HG02798 (cell line): ENCODE measurements around the gene BCL11B.

Source experiments
- ATAC-seq: cut with Tn5 transposase; IDR thresholded peaks from one replicate; pipeline ENCODE4 v1.9.1; 2021; ENCODE audit warnings: mild to moderate bottlenecking; ENCODE audit not compliant: unreplicated experiment, poor library complexity

BCL11B gene

DNA sequence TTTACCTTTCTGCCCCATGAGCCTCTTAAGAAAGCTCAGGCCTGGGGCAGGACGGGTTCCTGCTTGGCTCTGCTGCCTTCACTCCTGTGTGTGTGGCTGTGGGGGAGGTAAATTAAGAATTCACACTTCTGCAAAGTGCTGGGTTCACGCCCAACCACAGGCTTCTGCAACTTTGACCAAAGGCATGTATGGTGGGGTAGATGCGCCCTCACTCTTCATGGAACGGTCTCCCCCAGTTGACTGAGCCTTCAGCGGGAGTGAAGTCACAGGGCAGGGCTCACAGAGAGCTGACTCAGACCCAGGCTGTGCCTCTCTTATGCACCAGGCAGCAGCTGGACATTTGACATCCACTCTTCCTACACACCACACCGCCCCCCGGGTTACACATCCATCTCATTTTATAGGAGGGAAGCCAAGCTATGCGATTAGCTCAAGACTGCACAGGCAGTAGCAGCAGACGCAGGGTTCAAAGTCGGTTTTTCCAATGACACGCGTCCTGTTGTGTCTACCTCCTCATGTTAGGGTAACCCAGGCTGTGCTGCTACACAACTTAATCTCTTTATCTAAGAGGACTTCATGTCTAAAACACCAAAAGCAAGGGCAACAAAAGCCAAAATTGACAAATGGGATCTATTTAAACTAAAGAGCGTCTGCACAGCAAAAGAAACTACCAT is 15.4 kb upstream of the BCL11B start:
- peak; percentile 83 for ATAC-seq

DNA sequence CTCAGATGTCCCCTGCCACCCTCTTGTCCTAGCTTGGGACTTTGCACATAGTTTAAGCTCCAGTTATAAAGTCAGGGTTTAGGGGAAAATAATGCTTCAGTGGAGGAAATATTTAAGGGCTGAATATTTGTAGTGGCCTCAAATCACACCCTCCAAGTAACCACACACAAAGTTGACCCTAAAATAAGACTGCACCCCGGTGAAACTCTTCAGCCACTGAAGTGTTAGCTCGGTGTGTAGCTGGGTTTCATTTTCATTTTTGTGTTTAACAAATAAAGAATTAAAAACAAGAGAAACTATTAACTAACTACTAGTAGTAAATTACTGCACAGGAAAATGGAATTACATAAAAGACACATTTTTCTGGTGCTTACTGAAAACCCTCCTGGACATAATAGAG is 14.8 kb upstream of the BCL11B start:
- peak; percentile 63 for ATAC-seq

DNA sequence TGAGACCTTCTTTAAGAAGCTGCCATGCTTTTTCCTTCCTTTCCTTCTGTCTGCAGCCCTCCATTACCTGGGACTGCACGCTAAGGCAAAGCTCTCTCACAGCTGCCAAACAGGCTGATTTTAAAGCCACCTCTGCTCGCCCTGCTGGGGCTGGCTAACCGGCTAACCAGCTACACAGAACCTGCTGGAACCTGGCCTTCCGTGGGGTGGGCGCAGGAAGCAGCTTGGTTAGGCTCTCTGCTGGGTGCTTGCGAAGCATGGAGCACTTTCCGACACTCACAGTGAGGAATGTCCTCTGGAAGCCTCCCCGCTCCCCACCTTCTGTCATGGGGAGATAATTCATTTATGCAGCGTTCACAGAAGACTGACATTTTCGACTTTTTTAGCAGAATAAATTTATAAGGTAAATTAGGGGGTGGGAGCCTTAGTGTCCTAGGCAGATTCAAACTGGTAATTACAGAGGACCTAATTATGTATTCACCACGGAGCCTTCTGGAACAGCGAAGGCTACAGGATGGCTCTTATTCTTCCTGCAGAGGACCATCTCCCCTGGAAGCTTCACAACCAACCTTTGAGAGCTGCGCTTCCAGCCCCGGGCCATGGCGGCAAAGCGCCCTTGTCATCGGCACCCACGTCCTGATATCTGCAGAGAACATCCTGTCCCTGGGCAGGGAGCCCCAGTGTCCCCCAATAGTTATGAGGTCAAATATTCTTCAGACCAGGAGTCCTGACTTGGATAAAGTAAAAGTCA is 12.4 kb upstream of the BCL11B start:
- no peak for ATAC-seq

DNA sequence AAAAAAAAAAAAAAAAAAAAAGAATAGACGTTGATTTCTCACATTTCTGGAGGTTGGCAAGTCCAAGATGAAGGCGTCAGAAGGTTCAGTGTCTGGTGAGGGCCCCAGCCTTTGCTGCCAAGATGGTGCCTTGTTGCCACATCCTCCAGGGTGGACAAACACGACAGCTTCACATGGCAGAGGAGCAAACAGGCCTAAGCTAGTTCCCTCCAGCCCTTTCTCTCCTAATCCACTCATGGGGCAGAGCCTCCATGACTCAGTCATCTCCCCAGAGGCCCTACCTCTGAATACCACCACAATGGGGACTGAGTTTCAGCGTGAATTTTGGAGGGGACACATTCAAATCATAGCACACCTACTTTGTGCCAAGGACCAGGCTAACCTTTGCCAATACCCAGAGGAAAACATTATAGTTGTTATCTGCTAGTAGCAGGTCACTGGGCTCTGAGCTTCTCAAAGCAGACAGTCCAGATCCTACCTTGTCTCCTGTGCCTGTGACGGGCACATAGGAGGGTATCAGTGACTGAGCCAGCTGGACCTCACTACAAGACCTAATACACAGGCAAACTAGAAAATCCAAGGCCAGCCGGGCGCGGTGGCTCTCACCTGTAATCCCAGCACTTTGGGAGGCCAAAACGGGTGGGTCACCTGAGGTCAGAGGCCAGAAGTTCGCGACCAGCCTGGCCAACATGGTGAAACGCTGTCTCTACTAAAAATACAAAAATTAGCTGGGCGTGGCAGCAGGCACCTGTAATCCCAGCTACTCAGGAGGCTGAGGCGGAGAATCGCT is 10.5 kb upstream of the BCL11B start:
- no peak for ATAC-seq

DNA sequence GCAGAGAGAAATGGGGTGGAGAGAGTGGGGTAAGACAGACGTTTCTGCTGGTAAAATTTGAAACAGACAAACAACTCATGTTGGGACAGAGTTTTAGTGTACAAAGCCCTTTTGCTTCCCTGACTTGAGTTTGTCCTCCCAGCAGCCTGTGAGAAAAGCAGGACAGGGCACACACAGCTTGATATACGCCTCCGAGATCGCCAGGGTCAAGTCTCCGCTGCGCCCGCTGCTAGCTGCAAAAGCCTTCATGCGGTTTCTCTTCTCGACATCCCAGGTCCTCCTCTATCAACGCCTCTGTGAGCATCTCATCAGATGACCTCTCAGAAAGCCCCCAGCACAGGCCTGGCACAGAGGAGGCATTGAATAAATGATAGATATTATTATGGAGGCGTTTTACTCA is 9.4 kb upstream of the BCL11B start:
- no peak for ATAC-seq

DNA sequence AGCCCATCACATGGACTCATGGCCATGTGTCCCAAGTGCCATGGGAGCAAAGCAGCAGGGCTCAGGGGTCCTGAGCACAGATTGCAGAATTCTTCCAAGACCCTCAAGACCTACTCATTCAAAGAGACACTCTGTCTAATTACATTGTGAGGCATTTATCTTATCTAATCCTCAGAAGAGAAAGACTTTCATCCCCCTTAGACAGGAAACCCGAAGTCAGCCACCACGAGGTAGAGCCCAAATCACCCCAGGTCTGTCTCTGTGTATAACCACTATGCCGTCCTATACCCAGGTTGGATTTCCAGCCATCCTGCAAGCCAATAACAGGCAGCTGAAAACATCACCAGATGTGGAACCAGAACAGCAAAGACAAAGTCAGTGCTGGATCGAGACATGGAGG is 8.9 kb upstream of the BCL11B start:
- ATAC-seq = no peak

DNA sequence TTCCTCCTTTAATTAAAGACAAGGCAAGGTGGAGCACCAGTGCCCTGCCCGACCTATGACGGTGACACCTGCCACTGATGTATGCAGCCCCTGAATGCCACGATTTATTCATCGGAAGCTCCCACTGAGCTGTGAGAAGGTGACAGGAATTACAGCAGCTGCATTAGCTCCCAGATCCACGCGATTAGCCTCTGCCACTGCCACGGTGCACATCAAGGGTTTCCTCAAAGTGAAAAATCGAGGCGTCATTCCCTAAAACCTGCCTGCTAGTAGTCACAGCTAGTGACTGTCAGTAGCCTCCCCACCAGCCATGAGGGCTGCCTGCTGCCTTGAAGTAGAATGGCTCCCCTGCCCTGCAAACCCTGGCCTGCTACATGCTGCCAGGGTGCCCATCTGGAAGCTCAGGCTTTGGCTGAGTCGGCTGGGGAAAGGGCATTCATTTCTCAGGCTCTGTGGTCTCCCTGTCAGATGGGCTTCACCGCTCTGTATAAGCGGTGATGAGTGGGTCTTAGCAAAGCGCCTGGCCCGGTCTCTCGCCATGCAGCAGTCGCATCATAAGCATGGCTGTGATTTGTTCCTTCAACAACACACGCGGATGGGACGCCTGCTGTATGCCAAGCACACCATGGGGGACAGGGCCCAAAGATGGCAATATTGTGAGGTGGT is 8.2 kb upstream of the BCL11B start:
- ATAC-seq = no peak

DNA sequence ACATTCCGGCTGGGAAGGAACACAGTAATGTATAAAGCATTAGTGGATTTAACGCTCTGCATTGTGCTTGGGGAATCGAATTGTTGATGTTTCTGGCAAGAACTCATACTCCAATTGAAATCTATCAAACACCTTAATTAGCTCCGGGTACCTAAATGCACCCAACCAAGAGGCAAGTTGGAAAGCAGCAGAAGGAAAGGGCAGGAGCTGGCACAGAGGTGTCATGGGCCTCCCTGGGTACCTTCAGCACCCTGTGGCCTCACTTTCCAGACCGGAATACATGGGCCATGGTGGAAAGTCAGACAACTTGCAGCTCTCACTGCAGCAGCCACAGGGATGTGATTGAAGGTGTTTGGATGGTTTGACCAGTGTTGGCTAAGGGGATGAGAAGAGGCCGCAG is 6.8 kb upstream of the BCL11B start:
- no peak for ATAC-seq

DNA sequence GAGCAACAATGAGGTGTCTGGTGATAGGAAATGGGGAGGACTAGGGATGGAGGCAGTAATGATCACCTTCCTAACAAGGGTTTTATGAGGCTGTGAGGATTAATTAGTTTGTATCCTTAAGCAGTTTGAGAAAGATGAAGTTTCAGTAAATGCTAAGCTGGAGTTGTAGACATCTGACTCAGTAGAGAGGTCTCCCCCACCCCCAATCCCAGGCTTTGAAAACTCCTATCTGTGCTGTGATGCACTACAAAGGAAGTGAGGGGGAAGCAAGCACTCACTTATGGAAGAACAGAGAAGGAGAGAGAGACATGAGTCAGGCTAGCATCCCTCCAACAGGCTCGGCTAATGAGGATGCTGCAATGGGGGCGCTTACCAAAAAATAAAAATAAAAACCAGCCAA is 5.5 kb upstream of the BCL11B start:
- ATAC-seq = no peak

DNA sequence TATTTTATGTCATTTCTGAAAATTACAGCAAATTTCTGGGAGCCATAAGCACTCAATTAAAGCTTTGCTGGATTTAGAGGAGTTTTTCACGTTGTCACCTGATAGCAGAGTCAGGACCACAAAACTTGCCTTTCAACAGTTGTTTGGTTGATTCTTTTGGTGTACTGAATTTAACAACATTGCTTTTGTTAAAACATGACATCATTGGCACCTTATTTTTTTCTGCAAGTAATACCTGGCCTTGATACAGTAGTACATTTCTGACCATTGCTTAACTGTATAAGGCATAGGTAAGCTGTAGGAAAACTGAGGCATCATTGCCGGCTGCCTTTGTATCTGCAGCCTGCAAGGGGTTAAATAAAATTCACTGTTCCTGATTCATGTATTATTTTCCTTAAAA is 4.5 kb upstream of the BCL11B start:
- no peak for ATAC-seq

DNA sequence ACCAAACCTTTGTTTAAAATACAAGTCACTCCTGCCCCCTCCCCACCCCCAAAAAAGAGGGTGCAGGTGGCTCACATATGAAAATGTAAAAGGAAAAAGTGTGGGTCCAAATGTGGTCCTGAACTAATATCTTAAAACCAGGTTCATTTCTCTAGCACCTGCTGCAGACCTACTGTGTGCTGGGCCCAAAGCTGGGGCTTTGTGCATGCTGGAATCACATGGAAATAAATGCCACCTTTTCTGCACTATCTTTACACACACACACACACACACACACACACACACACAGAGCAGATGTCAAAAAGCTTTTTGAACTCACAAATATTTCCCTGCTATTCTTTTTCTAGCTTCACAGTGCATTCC is 3.2 kb upstream of the BCL11B start:
- ATAC-seq = no peak

DNA sequence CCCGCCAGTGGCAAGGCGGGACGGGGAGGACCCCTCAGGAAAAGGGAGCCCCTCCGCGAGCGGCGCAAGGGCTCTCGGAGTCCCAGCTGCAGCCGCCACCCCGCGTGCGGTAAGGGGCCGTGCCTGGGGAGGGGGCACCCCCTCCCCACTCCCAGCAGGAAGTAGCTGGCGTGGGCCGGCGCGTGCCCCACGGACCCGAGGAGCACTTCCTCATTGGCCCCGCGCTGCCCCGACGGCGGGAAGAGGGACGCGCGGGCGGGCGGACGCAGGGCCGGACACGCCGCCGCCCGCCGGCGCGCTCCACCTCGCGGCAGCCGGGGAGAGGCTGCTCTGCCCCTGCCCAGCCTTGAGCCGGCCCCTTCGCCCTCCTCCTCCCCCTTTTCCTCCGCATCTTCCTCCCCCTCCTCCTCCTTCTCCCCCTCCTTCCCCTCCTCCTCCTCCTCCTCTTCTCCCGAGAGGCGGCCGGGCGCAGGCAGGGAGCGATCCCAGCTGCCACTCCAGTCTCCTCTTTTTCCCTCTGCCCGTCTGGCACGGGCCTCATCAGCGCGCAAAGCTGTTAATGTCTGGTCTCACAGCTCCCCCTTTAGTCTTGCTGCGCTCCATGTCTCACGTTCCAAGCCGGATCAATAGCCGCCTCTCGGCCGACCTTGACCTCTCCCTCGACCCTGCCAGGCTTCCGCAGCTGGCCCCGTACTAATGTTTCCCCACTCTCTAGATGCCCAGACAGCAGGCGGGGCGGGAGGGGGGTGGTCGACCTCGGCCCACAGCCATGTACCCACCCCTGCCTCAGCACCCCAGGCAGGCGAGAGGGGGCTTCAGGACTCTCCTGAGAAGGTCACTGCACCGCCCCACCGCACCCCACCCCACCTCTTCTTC is 2.6 kb upstream of the BCL11B start:
- peak; percentile 46 for ATAC-seq

DNA sequence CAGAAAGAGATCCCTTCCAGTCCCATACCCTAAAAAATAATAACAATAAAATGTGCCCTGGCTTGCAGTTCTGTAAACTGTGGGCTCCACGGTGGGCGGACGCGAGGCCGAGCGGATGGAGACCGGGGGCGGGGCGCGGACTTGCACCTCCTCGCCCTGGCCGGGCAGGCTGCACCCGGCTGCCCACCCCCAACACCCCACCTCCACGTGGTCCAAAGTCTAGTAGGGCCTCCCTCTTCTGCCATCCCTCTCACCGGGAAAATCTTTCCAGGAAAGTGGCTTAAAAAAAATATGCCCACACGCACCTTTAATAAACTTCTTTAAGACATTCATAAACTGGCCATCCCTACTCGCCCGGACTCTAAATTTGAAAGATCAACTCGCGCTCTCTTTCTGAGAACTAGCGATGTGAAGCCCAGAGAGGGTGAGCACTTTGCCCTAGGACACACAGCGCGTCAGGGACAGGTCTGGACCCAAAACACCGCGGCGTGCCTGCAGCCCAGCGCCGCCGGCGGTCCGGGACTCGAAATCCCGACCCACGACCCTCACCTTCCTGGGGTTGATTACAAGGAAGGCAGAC is 1.9 kb upstream of the BCL11B start:
- no peak for ATAC-seq

DNA sequence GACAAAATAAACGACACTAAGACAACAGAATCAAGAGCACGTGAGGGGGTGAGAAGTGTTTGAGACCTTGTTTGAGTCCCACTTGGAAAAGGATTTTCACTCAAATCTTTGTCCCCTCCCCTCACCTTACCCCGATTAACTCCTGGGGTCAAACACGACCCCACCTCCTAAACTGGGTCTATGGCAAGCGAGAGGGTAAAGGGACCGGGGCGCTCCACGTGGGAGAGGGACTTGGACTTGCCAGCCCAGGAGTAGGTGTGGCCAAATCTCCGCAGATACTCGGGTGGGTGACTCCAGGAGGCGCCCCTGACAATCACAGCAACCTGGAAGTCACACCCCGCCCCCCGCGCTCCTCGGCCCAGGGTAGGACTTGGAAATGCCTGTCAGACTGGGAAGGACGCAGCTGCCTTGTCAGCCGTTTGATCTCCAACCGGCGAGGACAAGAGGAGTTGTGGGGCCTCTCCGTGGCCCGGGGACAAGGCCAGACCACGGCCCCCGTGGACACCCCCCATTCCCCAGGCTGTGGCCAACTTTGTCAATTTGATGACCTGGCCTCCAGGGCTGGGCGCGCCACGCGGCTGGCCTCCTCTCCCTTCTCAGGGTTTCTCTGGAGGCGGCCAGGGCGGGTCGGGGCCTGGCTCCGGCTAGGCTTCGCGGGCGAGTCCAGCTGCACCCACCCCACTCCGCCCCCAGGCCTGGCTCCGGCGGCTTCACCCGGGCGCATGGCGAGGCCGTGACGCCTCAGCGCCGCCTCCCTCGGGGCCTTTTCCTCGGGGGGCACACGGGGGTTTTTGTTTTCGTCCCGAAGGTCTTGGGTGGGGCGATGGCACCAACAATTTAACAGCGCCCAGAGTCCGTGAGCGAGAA is 1.1 kb upstream of the BCL11B start:
- no peak for ATAC-seq

DNA sequence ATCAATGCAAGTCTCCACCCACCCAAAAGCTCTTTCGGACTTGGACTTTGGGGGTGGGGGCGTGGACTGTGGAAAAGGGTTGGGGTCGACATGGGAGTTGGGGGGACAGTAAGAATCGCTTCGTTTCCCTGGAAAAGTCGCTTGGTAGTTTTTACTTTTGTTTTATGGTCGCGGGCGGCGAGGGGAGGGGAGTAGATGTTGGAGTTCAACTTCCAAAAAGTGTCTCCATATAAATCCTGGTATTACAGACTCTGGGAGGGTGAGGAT is 568 bp upstream of the BCL11B start:
- no peak for ATAC-seq

DNA sequence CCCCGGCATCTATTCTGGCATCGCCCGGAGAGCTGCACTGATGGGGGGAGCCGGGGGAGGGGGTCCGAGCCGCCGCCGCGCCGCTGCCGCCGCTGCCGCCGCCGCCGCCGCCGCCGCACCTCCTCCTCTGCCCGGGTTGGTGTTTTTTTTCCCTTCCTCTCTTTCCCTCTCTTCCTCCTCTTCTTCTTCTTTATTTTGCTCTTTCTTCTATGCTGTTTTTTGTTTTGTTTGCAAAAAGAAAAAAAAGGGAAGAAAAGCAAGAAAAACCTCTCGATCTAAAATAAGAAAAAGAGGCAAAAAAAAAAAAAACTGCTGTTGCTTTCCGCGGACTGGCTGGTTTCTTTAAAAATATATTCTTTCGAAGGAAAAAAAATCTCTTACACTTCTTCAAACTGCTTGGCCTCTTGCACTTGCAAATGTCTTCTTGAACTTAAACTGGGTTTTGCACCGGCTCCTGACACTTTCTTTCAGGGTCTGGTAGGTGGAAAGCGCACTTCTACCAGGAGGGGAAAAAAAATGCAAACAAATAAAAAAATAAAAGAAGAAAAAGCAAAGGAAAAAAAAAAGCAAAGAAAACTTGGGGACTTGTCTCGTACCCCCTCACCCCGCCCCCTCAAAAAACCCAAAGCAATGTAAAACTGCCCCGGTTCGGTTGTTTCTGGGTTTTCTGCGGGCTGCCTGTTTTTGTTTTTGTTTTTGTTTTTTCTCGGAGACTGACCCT is 616 bp downstream of the BCL11B start:
- ATAC-seq = no peak

DNA sequence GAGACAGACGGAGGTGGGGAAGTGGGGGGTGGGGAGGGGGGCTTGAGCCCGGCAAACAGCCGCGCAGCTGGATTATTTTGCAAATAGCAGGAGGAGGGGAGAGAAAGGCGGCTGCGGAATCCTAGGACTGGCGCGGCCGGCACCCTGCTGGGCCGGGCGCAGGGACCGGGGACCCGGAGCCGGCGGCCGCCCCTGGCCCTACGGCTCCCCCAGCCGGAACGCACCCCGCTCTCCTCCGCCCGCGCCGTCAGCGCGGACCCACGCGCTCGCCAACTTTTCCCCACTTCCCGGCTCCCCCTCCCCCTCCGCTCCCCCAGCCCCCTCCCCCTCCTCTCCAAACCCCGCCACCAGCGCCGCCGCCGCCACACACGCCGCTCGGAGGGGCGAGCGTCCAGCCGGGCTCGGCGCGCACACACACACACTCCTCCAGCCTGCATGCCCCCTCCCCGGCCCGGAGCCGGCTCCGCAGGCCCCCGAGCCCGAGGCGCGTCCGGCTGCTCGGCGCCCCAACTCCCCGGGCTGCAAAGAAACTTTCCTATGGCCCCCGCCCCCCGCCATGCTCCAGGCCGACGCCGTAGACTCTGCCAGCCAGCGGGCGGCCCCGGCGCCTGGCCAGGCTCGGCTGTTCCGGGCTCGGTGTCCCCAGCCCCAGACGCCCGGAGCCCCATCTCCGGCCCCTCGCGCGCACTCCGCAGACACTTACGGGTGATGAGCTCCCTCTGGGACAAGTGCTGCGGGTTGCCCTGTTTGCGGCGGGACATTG is 1.4 kb downstream of the BCL11B start:
- no peak for ATAC-seq
